Testis (tissue), 2 donors: Measurements from ENCODE around the gene STK16.

ENCODE experiments used
- CTCF ChIP-seq, 3 experiments: fragments of 450-650 bp in 2 of 3; fragments of 200-600 bp in 1 of 3; sonication (generic) in 1 of 3; IDR thresholded peaks; one replicate each; pipeline ENCODE4 v1.5.1; 2016 to 2019; ENCODE audit warnings: antibody characterized with exemption in 3 of 3, mild to moderate bottlenecking in 2 of 3, moderate library complexity in 1 of 3
- POLR2A ChIP-seq: fragments of 450-650 bp; IDR thresholded peaks from one replicate; pipeline ENCODE4 v1.6.1; 2017; ENCODE audit warnings: antibody characterized with exemption, mild to moderate bottlenecking, moderate library complexity

- TF ChIP-seq POLR2A = no peak
- TF ChIP-seq CTCF (IDR thresholded peaks at IDR 0.05) = no peak
These were observed 27.1 kb downstream of the STK16 start for GRCh38 chr2:219272356-219272755.
